PFSK-1 (cell line): ENCODE data around the gene PCSK5.

ENCODE experiments used
- FOXP2 ChIP-seq: optimal IDR thresholded peaks from 2 replicates; pipeline ENCODE3; 2011; ENCODE audit warnings: borderline replicate concordance, control low read depth, inconsistent platforms; ENCODE audit not compliant: insufficient read depth; ENCODE audit errors: extremely low read length, extremely low read depth
- POLR2AphosphoS5 ChIP-seq: IDR thresholded peaks from 2 replicates; pipeline ENCODE4 v1.6.1; 2012; ENCODE audit warnings: low read depth, mild to moderate bottlenecking, control low read depth, low read length, moderate library complexity
- SIN3A ChIP-seq: IDR thresholded peaks from 2 replicates; pipeline ENCODE4 v1.6.1; 2012; ENCODE audit warnings: mild to moderate bottlenecking, low read length, moderate library complexity, borderline replicate concordance; ENCODE audit not compliant: insufficient read depth
- TAF1 ChIP-seq: IDR thresholded peaks from 2 replicates; pipeline ENCODE4 v1.6.1; 2012; ENCODE audit warnings: low read length, control low read depth, borderline replicate concordance; ENCODE audit not compliant: insufficient read depth
- TF ChIP-seq, protein P1 (sequence below), 2 experiments: IDR thresholded peaks; 2 replicates each; pipeline versions ENCODE4 v1.6.1 to v1.8.0; 2011 to 2012; ENCODE audit warnings: low read depth in 2 of 2, low read length in 2 of 2, control low read depth in 1 of 2, inconsistent platforms in 1 of 2, mild to moderate bottlenecking in 1 of 2, moderate library complexity in 1 of 2; ENCODE audit not compliant: insufficient read depth in 1 of 2

The PCSK5 gene

DNA sequence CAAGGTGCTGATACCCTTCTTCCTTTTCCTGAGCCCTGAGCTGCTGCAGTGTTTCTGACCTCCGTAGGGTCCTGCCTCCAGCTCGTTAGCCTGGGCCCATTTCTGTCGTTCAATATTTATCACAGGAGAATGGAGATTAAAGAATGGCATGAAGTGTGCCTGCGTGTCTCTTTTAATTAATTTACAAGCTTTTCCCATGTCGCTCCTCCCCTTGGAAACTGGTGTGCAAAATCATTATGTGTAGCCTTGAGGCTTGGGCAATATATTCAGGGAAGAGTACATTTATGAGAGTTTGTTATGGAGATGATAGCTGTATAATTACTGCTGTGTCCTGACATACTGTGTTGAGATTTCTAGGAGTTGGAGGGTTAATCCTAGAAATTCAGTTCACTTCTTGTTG lies 99.7 kb downstream of the PCSK5 start:
- TF ChIP-seq FOXP2 (no peak), SIN3A (no peak), POLR2AphosphoS5 (no peak), TAF1 (no peak)
- TF ChIP-seq, protein P1, sequence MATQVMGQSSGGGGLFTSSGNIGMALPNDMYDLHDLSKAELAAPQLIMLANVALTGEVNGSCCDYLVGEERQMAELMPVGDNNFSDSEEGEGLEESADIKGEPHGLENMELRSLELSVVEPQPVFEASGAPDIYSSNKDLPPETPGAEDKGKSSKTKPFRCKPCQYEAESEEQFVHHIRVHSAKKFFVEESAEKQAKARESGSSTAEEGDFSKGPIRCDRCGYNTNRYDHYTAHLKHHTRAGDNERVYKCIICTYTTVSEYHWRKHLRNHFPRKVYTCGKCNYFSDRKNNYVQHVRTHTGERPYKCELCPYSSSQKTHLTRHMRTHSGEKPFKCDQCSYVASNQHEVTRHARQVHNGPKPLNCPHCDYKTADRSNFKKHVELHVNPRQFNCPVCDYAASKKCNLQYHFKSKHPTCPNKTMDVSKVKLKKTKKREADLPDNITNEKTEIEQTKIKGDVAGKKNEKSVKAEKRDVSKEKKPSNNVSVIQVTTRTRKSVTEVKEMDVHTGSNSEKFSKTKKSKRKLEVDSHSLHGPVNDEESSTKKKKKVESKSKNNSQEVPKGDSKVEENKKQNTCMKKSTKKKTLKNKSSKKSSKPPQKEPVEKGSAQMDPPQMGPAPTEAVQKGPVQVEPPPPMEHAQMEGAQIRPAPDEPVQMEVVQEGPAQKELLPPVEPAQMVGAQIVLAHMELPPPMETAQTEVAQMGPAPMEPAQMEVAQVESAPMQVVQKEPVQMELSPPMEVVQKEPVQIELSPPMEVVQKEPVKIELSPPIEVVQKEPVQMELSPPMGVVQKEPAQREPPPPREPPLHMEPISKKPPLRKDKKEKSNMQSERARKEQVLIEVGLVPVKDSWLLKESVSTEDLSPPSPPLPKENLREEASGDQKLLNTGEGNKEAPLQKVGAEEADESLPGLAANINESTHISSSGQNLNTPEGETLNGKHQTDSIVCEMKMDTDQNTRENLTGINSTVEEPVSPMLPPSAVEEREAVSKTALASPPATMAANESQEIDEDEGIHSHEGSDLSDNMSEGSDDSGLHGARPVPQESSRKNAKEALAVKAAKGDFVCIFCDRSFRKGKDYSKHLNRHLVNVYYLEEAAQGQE (IDR thresholded peaks at IDR 0.05; ENCODE audit: insufficient read depth in 1 of 2, low read depth in 2 of 2, low read length in 2 of 2) = no peak

DNA sequence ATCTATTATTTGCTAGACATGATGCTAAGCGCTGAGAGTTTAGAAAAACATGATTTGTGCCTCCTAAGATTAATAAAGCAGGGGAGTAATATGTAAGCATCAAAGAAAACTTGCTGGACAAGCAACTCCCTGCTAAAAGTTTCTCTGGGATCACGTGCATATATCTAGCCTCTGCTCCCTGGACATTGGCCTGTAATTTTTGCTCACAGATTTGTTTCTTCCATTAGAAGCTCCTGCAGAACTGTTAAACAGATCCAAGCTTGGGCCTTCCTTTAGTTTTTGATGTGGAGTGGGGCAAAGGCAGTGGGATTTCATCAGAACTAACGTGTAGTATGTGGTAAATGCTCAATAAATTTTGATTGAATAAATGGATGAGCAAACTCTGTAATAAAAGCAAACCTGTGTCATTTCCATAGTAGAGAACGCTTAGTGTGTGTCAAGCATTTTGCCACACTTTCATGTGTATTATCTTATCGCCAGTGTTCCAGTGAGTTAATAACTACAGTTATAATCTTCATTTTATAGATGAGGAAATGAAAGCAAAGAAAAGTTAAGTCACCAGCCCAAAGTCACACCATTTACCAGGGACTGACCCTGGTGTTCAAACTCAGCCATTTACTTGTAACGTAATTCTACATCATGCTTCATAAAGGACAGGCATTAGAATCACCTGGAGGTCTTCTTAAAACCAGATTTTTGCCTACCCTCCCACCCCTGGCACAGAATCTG lies 100.3 kb downstream of the PCSK5 start:
- TF ChIP-seq POLR2AphosphoS5 = no peak
- TF ChIP-seq, protein P1 (IDR thresholded peaks at IDR 0.05; ENCODE audit: insufficient read depth in 1 of 2, low read depth in 2 of 2, low read length in 2 of 2) = no peak
- no peak for TF ChIP-seq FOXP2
- TF ChIP-seq SIN3A = no peak
- no peak for TF ChIP-seq TAF1

DNA sequence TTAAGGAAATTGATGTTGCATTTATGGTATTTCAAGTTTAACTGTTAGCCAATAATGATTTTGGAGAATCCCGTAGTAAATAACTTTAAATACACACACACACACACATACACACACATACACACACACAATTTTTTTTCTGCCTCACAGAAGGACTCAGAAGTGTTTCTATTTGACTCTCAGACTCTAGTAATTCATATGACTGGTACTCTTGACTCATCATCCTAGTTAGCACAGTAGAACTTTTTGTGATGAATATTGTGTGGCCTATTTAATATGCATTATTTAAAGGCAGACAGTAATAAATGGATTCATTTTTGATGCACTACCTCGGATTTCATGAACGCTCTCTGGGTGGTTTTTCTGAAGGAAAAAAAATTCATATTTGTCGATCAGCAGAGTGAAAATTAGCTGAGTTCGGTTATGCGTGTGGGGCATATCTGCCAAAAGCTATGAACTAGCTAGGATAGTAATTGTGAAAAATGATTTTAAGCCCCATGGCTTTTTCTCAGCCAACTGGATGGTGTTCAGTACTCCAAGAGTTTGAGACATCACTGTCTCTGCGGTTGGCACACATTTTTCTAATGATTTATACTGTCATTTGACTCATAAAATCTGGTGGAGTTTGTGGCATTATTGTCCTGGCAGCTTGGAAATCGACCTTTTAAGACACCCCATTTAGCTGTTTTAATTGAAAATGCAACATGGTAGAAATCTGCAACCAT lies 102.2 kb downstream of the PCSK5 start:
- TF ChIP-seq SIN3A (no peak), TAF1 (no peak), FOXP2 (no peak), POLR2AphosphoS5 (no peak)
- TF ChIP-seq, protein P1 (IDR thresholded peaks at IDR 0.05; ENCODE audit: insufficient read depth in 1 of 2, low read depth in 2 of 2, low read length in 2 of 2) = no peak

DNA sequence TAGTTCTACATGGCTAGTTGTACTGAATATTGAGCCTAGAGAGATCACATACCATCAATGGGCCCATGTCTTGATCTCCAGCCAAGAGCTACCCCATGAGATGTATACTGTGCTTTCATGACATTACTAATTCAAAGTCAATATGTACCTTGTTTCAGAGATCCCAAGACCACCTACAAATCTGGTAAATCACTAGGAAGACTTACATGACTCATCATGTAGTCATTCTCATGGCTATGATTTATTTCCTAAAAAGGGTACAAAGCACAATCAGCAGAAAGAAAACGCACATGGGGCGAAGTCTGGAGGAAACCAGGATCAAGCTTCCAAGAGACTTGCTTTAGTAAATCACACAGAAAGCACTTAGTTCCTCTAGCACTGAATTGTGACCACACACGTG lies 103.0 kb downstream of the PCSK5 start:
- TF ChIP-seq FOXP2 (no peak), SIN3A (no peak), TAF1 (no peak), POLR2AphosphoS5 (no peak)
- TF ChIP-seq, protein P1 (IDR thresholded peaks at IDR 0.05; ENCODE audit: insufficient read depth in 1 of 2, low read depth in 2 of 2, low read length in 2 of 2) = no peak
